Islet of Langerhans (tissue), 1 donor: ENCODE data around the gene LPIN3.

Experiments used
- FAIRE-seq: peaks from one replicate; lab custom pipeline; 2011; peaks lifted over from hg19 to GRCh38; lab: Jason Lieb, UNC

LPIN3 gene

GRCh38 chr20:41366546-41367392, 26.1 kb downstream of the LPIN3 start, which contains the start of gene EMILIN3:
TSS of gene EMILIN3 (minus strand) at chr20:41366818. CDS start at chr20:41366634, 184 bp downstream.
- no peak for FAIRE-seq

DNA sequence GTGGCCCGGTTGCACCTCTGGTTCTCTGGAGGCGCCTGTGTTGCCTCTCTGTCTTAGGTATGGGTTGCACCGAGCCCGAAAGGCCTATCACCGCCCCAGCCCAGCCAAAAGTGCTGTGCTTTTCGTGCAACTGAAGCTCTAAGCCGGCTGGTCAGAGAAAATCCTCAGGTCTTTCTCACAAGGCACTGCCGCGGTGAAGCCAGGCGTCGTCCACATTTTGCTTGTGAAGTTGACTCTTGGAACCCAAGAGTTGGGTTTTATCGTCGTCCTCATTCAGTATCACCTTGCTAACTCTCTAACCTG, 26.7 kb downstream of the LPIN3 start:
- FAIRE-seq, result no peak

DNA sequence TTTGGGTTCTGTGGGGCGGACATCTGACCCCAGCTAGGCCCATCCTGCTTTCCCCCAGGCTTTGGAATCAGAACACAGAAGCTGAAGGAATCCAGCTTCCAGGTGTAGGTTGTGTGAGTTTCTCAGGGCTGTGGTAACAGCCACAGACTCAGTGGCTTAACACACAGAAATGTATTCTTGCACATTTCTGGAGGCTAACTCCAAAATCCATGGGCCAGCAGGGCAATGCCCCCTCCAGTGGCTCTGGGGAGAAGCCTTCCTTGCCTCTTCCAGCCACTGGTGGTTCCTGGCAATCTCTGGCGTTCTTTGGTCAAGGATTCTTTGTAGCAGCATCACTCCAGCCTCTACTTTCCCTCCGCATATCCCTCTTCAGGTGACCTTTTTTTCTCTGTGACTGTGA, 27.3 kb downstream of the LPIN3 start:
- no peak for FAIRE-seq

- FAIRE-seq, result no peak
Observed at GRCh38 chr20:41369673-41370072, 29.1 kb downstream of the LPIN3 start.

- FAIRE-seq, result no peak
Observed at GRCh38 chr20:41370176-41370575, 29.6 kb downstream of the LPIN3 start.

GRCh38 chr20:41371371-41371770, 30.8 kb downstream of the LPIN3 start:
- FAIRE-seq, result no peak

GRCh38 chr20:41373251-41373783, 32.7 kb downstream of the LPIN3 start:
- no peak for FAIRE-seq

- FAIRE-seq, result no peak
Observed at GRCh38 chr20:41373931-41374920, 33.6 kb downstream of the LPIN3 start.

DNA sequence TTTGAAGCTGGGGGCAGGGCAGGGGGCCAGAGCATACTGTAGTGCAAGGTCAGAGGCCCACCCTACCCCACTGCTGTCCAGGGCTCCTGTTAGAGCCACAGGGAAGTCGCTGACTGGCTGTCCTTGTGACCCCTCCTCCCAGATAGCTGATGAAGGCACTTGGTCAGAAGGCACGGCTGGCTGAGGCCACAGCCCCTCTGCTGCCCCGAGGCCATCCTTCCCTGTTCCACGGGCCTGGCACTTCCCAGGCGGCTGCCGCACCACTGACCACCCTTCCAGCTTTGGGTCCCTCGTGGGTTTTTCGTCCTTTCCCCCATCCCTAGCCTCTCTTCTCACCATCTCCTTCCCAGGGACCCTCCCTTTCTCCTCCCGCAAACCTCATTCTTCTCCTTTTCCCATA, 35.2 kb downstream of the LPIN3 start:
- no peak for FAIRE-seq

DNA sequence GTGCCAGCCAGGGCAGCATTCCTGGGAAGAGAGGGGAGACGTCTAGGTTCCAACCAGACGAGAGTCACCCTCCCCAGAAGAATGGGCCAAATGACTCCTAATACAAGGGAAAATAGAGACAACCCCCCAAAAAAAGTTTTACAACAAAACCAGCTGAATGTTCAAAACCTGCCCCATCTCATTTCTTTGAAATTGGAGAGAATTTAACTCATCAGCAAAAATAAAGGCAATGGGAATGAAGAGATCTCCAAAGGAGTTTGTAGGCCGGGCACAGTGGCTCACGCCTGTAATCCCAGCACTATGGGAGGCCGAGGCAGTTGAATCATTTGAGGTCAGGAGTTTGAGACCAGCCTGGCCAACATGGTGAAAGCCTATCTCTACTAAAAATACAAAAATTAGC, 35.7 kb downstream of the LPIN3 start:
- FAIRE-seq, result no peak

DNA sequence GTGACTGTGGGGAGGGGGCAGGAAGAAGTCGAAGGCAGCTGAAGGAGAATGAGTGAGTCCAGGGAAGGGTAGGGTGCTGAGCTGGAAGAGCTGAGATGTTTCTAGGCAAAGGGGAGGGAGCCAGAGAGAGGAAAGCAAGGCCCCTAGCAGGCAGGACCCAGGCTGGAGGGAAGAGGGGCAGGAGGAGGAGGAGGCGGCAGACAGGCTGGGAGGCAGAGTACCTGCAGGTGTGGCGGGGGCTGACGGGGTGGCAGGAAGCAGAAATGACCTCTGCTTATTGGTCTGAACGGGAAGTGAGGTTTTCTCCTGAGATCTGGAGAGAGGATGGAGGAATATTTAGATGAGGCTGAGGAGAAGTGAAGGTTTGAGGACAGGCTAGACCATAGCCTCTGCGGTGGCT, 36.7 kb downstream of the LPIN3 start:
- no peak for FAIRE-seq

DNA sequence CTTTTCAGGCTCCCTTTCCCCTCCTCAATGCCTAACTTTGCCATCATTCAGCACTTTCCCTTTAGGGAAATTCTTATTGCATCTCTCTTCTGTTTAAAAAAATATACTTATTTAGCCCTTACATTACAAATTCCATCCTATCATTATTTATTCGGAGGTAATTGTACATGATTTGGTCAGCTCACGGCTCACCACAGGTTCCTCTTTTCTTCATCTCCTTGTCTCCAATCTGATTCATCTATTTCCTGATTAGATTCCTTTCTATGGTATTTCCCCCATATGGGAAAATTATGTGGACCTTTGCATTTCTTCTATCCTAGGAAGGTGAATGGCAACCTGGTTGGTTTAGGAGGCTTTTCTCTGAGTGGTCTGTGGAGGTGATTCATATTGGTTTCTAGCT, 38.9 kb downstream of the LPIN3 start:
- FAIRE-seq, result no peak

DNA sequence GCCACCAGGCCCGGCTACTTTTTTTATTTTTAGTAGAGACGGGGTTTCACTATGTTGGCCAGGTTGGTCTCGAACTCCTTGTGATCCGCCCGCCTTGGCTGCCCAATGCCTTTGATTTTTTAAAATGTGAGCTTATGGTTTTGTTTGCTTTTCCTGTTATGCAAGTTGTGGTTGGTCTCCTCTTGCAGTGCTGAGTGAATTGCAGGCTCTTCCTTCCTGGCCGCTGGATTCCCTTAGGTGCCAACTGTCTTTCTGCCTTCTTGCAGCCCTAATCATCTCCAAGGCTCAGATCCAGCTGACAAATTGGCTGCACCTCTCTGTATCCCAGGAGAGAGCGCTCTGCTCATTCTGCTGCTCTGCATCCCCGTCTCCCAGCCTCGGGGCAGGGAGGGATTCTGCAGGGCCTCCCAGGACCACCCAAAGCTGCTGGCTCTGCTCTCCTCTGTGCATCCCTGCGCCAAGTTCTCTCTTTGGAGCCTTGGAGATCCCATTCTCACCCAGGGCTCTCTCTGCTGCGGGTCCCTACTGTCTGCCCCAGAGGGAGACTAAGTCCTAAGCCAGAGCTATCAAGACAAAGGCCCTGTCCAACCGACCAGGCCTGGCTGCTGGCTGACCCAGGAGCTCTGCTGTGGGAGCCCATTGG, 40.1 kb downstream of the LPIN3 start:
- no peak for FAIRE-seq

- FAIRE-seq, result no peak
Observed at GRCh38 chr20:41382791-41383305, 42.2 kb downstream of the LPIN3 start.

DNA sequence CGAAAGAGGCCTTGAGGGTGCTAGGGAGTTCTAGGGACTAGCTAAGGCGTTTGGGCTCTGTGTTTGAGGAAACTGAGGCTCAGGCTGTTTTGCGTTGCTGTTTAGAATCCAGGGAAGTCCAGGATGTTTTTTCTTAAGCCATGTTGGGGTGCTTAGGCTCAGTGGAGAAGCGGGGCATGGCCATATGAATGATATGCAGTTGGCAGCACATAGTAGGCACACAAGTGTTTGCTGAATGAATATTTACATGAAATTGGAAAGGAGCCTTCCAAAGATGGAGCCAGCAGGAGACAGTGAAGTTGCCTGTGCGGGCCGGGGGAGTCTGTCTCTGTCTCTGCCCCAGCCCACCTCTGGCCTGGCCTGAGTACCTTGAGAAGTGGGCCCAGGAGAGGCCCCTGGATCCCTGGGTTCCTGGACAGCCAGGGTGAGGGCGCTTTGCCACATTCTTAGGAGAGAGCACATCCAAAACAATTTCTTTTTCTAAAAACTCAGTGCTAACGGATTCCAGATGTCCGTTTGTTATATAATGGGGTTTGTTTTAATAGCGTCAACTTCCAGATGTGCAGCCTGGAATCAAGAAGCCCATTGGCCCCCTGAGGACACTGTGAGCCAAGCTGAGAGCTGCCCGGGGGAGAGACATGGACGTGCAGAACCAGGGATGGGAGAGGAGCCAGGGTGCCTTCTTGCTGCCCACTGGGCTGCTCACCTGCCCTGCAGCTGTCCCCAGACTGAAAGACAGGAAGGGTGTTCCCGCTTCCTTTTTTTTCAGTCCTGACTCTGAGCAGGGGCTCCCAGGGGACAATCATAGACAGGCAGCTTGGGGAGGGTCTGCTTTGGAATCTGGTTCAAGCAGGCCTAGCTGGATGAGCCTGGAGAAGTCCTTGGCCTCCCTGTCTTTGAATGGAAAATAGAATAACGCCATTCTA, 46.1 kb downstream of the LPIN3 start:
- FAIRE-seq, result no peak

DNA sequence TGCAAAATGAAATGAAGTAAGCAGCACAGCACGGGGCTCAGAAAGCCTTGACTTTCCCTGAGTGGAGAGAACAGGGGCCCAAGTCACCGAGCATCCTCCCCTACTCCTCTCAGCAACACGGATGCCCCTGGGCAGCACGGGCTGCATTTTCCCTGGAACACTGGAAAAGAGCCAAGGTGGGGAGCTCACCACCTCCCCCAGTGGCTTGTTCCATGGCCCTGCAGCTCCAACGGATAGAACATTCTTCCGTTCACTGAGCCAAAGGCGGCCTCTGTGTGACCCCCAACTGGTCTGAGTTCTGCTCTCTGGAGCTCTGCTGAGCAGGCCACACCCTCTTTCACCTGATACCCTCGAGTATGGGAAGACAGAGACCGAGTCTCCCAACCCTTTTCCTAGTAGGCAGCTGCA, 46.8 kb downstream of the LPIN3 start:
- no peak for FAIRE-seq

DNA sequence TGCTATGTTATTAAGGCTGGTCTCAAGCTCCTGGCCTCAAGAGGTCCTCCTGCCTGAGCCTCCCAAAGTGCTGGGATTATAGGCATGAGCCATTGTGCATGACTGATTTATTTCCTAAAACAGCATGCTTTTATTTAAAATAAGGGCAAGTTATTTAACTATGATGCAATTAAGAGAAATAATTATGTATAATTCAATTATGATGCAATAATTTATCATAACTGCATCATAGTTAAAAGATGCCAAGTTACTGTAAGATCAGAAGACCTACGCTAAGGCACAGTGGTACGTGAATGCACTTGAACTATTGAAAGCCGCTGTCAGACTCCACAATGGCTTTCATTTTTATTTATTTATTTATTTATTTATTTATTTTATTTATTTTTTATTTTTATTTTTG, 50.3 kb downstream of the LPIN3 start:
- FAIRE-seq, result no peak

DNA sequence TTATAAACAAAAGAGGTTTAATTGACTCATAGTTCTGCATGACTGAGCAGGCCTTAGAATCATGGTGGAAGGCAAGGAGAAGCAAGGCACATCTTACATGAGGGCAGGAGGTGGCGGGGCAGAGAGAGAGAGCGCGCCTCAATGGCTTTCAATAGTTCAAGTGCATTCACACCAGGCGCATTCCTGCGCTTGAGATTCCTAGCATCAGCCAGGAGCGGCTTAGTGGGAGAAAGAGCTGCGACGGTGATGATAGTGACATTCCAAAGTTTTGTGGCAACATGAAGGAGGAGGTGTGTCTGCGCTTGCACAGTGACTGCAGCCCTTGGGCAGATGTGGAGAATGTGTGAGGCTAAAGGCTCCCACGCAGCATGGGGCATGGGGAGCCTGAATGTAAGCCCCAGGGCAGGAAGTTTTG, 51.0 kb downstream of the LPIN3 start:
- FAIRE-seq, result no peak

DNA sequence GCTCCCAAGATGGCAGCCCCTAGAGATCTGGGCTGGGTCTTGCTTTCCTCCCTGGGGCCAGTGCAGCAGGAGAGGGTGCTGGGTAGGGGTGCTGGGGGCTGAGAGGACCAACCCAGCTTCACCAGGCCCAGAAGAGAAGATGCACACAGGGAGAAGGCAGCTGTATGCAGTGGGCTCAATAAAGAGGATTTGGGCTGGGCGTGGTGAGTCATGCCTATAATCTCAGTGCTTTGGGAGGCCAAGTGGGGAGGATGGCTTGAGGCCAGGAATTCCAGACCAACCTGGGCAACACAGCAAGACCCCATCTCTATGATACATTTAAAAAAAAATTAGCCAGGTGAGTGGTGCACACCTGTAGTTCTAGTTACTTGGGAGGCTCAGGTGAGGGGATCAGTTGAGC, 51.7 kb downstream of the LPIN3 start:
- FAIRE-seq, result no peak

DNA sequence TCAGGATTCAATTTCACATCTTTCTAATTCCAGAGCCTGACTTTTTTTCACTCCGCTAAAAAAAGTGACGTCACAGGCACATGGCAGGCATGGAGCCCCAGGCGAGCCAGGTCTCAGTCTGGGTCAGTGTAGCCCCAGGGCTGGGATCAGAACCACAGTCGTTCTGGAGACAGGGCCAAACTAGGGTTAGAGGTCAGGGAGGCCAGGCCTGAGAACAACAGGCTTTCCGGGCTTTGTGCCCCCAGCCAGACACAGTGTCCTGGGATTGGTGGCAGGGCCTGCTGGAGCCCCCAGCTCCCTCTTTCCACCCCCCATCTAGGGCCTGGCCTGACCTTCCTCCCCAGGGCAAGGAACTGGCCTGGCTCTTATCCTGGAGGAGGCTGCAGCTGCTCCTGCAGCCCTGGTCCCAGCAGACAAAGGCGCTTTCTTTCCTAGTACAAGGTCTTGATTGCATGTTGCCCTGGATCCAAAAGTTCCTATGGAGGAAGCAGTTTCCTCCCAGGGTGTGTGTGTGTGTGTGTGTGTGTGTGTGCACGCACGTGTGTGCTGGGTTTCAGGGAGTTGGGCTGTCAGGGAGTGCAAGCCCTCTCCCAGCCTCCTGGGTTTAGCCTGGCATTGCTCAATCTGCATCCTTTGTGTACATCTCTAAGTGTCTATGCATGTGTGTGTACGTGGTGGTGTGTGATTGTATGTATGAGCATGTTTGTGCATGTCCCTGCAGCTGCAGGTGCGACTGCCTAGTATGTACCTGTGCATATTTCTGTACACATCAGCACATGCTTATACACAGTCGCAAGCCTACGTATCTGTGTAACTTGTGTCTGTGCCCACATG, 52.5 kb downstream of the LPIN3 start:
- no peak for FAIRE-seq
